Neutrophil (primary cell): ENCODE results near the gene ITGAL.

Experiments
- H3K27ac ChIP-seq: fragments of 200-600 bp; sonication (generic); 2 replicates; pipeline ENCODE4 v1.5.1; 2016; ENCODE audit warnings: mild to moderate bottlenecking, moderate library complexity
- H3K27me3 ChIP-seq: fragments of 200-600 bp; sonication (generic); 2 replicates; pipeline ENCODE4 v1.6.0; 2016; ENCODE audit warnings: mild to moderate bottlenecking
- H3K36me3 ChIP-seq: fragments of 200-600 bp; sonication (generic); 2 replicates; pipeline ENCODE4 v1.5.1; 2017
- H3K4me1 ChIP-seq, 2 experiments: fragments of 200-600 bp in 1 of 2; sonication (generic) in 1 of 2; 1 replicate in 1 of 2; 2 replicates in 1 of 2; pipeline versions ENCODE4 v1.5.1 to v1.6.1; 2013 to 2016; ENCODE audit warnings: low read depth in 1 of 2, low read length in 1 of 2, mild to moderate bottlenecking in 1 of 2, moderate library complexity in 1 of 2; ENCODE audit not compliant: control insufficient read depth in 1 of 2, insufficient read depth in 1 of 2
- H3K4me3 ChIP-seq, 2 experiments: fragments of 200-600 bp in 1 of 2; sonication (generic) in 1 of 2; 1 replicate in 1 of 2; 2 replicates in 1 of 2; pipeline ENCODE4 v1.5.1; 2013 to 2016; ENCODE audit warnings: low read depth in 1 of 2, low read length in 1 of 2, mild to moderate bottlenecking in 1 of 2, moderate library complexity in 1 of 2
- H3K9me3 ChIP-seq: fragments of 200-600 bp; sonication (generic); 2 replicates; pipeline ENCODE4 v1.5.1; 2016
- CTCF ChIP-seq: fragments of 200-600 bp; sonication (generic); IDR thresholded peaks from 2 replicates; pipeline ENCODE4 v1.5.1; 2016; ENCODE audit warnings: antibody characterized with exemption

The ITGAL gene

GRCh38 chr16:30490210-30490609 lies 17.7 kb downstream of the ITGAL start:
- Histone ChIP-seq H3K9me3 (no peaks in the 10 kb centered on the region), H3K4me1 (no peaks in the 10 kb centered on the region), H3K36me3 (peaks cover 100% of the 10 kb centered on the region), H3K27me3 (no peaks in the 10 kb centered on the region), H3K27ac (peak overlapping the region; percentile 20), H3K4me3 (no peak overlapping the region)
- no peak for TF ChIP-seq CTCF

DNA sequence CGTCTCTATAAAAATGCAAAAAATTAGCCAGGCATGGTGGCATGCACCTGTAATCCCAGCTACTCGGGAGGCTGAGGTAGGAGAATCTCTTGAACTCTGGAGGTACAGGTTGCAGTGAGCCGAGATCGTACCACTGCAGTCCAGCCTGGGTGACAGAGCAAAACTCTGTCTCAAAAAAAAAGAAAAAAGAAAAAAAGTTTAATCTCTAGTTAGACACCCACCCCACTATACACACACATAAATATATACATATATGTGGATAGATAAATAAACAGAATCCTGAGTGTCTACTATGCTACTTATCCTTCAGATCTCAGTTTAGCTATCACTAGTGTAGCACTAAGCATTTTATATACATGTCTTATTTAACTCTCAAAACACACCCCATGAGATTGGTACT lies 18.7 kb downstream of the ITGAL start:
- H3K27ac ChIP-seq, result peak overlapping the region; percentile 19
- H3K36me3 ChIP-seq, result peaks cover 100% of the 10 kb centered on the region
- H3K9me3 ChIP-seq, result no peaks in the 10 kb centered on the region
- H3K4me1 ChIP-seq, result no peaks in the 10 kb centered on the region
- TF ChIP-seq CTCF, result no peak
- no peak overlapping the region for H3K4me3 ChIP-seq
- H3K27me3 ChIP-seq, result no peaks in the 10 kb centered on the region

DNA sequence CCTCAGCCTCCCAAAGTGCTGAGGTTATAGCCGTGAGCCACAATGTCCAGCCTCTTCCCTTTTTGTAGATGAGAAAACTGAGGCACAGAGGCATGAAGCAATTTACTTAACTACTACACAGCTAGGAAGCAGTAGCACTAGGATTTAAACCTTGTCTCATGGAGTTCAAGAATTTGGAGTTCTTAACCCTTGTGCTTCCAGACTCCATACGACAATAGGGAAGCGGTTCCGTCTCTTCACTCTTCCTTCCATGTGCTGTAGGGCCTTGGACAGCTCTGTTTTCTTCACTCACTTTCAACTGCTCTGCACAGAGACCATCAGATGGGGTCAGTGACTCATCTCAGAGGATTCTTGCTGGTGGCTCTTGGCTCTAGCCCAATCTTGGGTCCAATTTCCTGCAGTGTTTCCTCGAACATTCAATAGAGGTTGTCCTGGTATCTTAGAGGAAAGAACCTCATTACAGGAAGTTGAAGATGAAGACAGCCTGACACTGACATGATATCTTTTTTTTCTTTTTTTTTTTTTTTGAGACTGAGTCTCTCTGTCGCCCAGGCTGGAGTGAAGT lies 19.3 kb downstream of the ITGAL start:
- peaks cover 100% of the 10 kb centered on the region for H3K36me3 ChIP-seq
- H3K27ac ChIP-seq, result peak overlapping the region; percentile 19
- no peak overlapping the region for H3K4me3 ChIP-seq
- H3K27me3 ChIP-seq, result no peaks in the 10 kb centered on the region
- H3K9me3 ChIP-seq, result no peaks in the 10 kb centered on the region
- no peak for TF ChIP-seq CTCF
- H3K4me1 ChIP-seq, result no peaks in the 10 kb centered on the region

DNA sequence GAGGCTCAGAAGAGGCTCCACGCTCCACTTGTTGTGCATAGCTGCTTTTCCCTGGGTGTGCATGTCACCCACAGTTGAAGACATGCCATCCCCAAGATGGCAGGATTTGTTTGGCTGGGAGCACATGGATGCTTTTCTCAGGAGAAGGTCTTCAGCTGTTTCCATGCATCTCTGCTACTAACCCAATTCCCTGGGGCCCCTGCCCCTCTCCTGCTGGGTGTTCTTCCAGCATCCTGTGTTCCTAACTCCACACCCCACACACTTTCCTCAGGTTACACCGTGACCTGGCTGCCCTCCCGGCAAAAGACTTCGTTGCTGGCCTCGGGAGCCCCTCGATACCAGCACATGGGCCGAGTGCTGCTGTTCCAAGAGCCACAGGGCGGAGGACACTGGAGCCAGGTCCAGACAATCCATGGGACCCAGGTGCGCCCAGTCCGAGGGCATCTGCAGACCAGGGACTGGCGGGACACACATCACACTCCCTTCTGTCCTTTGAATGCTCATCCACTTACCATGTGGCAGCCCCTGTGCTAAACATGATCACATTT lies 21.5 kb downstream of the ITGAL start:
- no peaks in the 10 kb centered on the region for H3K27me3 ChIP-seq
- no peaks in the 10 kb centered on the region for H3K9me3 ChIP-seq
- peaks cover 100% of the 10 kb centered on the region for H3K36me3 ChIP-seq
- H3K4me3 ChIP-seq, result no peak overlapping the region
- no peak overlapping the region for H3K27ac ChIP-seq
- H3K4me1 ChIP-seq, result no peaks in the 10 kb centered on the region
- no peak for TF ChIP-seq CTCF

GRCh38 chr16:30494709-30495108 lies 22.2 kb downstream of the ITGAL start:
- Histone ChIP-seq H3K9me3 (no peaks in the 10 kb centered on the region), H3K36me3 (peaks cover 100% of the 10 kb centered on the region), H3K4me3 (no peak overlapping the region), H3K27ac (no peak overlapping the region), H3K4me1 (no peaks in the 10 kb centered on the region), H3K27me3 (no peaks in the 10 kb centered on the region)
- TF ChIP-seq CTCF, result no peak
